Mesothelial cell of epicardium (in vitro differentiated cells): Measurements from ENCODE around the gene CD1D. TPM values are rescaled to one million over a fixed set of nuclear protein-coding genes. Genes with fewer than 3 reads are reported as not detected.
"Not testable (repeated sequence)": the region's sequence is repeated elsewhere in the genome, so short reads cannot be mapped to it uniquely, and the experiment has no call there.

Experiments
- DNase-seq, 2 experiments: peaks; one replicate each; pipeline ENCODE4 v3.0.0; 2021; ENCODE audit warnings: low spot score in 2 of 2; ENCODE audit not compliant: unreplicated experiment in 2 of 2
- H3K27ac Mint-ChIP-seq: 2 replicates; pipeline ENCODE4 v1.8.0; 2021; ENCODE audit warnings: mixed read lengths
- H3K27me3 Mint-ChIP-seq: 2 replicates; pipeline ENCODE4 v1.8.0; 2021; ENCODE audit warnings: low read depth, mixed read lengths
- H3K36me3 Mint-ChIP-seq: 2 replicates; pipeline ENCODE4 v1.8.0; 2021; ENCODE audit warnings: mixed read lengths
- H3K4me1 Mint-ChIP-seq: 2 replicates; pipeline ENCODE4 v1.8.0; 2021; ENCODE audit warnings: mixed read lengths
- H3K4me3 Mint-ChIP-seq: 2 replicates; pipeline ENCODE4 v1.8.0; 2021; ENCODE audit warnings: mild to moderate bottlenecking, moderate library complexity, mixed read lengths
- H3K9me3 Mint-ChIP-seq: 2 replicates; pipeline ENCODE4 v1.8.0; 2021; ENCODE audit warnings: mixed read lengths
- total RNA-seq: library from RNA; stranded (reverse); gene quantifications from 3 replicates; pipeline ENCODE4 v1.2.1, GENCODE V29; 2021
- TF ChIP-seq, protein P1 (sequence below): fragments of 200-600 bp; sonication (generic); IDR thresholded peaks from one replicate; pipeline ENCODE4 v1.5.0; 2021; ENCODE audit warnings: antibody characterized with exemption; ENCODE audit not compliant: unreplicated experiment

CD1D gene
- total RNA-seq, 1 donor from 2014 or later: 2.8 TPM

DNA sequence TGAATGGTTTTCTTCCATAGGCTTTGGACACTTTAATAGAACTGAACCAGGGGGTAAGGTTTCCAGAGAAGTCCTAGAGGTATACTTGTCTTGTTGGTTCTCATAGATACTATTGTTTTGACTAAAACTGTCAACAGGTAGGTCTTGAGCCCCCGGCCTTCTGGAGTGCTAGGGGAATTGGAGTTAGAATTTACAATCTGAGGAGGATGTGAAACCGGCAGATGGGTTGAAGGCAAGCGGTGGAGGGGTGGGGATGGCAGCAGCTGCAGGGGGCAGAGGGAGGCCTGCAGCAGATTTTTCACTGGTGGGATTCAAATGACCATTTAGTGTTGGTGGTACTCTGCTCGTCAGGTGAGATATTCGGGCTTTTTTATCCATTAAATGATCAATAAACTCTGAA, 4.3 kb upstream of the CD1D start:
- TF ChIP-seq, protein P1, sequence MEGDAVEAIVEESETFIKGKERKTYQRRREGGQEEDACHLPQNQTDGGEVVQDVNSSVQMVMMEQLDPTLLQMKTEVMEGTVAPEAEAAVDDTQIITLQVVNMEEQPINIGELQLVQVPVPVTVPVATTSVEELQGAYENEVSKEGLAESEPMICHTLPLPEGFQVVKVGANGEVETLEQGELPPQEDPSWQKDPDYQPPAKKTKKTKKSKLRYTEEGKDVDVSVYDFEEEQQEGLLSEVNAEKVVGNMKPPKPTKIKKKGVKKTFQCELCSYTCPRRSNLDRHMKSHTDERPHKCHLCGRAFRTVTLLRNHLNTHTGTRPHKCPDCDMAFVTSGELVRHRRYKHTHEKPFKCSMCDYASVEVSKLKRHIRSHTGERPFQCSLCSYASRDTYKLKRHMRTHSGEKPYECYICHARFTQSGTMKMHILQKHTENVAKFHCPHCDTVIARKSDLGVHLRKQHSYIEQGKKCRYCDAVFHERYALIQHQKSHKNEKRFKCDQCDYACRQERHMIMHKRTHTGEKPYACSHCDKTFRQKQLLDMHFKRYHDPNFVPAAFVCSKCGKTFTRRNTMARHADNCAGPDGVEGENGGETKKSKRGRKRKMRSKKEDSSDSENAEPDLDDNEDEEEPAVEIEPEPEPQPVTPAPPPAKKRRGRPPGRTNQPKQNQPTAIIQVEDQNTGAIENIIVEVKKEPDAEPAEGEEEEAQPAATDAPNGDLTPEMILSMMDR: no peak
- H3K27me3 Mint-ChIP-seq: peaks cover 71% of the 10 kb centered on the region
- H3K27ac Mint-ChIP-seq: no peak overlapping the region
- H3K4me3 Mint-ChIP-seq: no peak overlapping the region
- peaks cover 19% of the 10 kb centered on the region for H3K4me1 Mint-ChIP-seq
- H3K9me3 Mint-ChIP-seq: no peaks in the 10 kb centered on the region
- no peak for DNase-seq
- no peaks in the 10 kb centered on the region for H3K36me3 Mint-ChIP-seq

DNA sequence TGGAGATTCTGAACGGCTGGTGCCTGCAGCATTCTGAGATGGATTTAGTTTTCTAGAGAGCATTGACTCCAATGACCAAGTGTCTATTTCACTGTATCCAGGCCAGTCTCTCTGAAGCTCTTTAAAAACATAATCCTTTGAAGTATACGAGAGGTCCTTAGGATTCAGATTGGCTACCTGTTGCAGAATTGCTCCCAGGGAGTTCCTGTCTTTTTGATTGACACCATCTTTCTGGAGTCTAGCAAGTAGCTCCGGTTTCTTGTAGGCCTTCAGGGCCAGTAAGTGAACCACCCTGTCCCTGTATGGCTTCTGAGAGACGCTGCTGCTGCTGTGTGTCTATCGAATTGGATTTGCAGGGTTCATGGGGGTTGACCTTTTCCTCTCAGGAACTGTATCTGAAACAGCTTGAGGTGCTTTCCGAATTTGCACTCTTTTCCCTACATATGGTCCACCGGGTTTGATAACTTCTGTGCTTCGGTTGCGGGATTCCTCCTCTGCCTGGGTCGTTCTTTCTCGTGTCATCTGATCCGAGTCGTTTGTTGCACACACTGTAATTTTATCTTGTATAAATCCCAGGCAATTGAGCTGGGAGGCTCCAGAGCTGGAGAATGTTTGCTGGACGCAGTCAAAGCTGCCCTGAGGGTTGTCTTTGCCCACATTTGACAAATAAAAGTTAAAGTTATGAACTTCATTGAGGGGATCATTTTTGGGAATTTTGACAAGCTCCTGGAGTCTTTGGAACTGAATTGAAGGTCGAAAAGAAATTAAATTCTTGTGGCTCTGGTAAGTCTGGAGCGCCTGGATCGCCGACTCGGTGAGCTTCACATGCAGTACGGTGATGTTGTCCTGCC, 3.6 kb upstream of the CD1D start:
- H3K27me3 Mint-ChIP-seq: peaks cover 75% of the 10 kb centered on the region
- not testable (repeated sequence) for H3K9me3 Mint-ChIP-seq, H3K36me3 Mint-ChIP-seq, DNase-seq, H3K27ac Mint-ChIP-seq
- H3K4me3 Mint-ChIP-seq: peak overlapping the region; percentile 53
- peaks cover 20% of the 10 kb centered on the region for H3K4me1 Mint-ChIP-seq

DNA sequence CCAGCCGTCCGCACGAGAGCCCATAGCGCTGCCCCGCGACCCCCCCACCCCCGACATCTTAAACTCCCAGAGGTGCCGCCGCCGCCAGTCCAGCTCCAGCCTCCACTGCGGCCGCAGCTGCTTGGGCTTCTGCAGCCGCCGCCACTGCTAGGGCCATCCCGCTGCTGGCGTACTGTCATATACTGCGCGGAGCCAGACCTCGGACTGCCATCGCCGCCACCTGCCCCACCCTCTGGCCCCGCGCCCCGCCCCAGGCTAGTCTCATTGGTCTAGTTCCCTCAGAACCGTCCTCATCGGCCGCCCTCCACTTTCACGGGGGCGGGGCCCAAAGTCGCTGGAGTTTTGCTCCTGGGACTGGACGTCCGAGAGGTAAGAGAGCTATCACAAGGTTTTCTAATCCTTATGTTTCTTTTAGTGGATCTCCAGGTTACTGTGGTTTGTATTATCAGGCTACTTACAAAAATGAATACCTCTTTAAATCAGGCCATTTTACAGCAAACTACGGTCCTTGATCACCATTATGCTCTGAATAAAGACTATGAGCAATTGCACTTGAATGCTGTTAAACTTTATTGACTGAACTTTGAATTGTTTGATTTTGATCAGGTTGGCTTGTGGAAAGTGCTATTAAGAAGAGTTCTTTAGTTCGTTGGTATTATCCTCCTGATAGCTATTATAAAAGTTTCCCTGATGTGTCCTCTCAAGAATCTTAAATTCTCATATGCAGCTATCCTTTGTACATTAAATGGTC, 2.8 kb upstream of the CD1D start:
- peak overlapping the region; percentile 53 for H3K4me3 Mint-ChIP-seq
- no peak overlapping the region for H3K27ac Mint-ChIP-seq
- TF ChIP-seq, protein P1: no peak
- H3K27me3 Mint-ChIP-seq: peaks cover 80% of the 10 kb centered on the region
- no peaks in the 10 kb centered on the region for H3K36me3 Mint-ChIP-seq
- peak; percentile 39 to 61 for DNase-seq
- H3K9me3 Mint-ChIP-seq: no peaks in the 10 kb centered on the region
- H3K4me1 Mint-ChIP-seq: peaks cover 20% of the 10 kb centered on the region

DNA sequence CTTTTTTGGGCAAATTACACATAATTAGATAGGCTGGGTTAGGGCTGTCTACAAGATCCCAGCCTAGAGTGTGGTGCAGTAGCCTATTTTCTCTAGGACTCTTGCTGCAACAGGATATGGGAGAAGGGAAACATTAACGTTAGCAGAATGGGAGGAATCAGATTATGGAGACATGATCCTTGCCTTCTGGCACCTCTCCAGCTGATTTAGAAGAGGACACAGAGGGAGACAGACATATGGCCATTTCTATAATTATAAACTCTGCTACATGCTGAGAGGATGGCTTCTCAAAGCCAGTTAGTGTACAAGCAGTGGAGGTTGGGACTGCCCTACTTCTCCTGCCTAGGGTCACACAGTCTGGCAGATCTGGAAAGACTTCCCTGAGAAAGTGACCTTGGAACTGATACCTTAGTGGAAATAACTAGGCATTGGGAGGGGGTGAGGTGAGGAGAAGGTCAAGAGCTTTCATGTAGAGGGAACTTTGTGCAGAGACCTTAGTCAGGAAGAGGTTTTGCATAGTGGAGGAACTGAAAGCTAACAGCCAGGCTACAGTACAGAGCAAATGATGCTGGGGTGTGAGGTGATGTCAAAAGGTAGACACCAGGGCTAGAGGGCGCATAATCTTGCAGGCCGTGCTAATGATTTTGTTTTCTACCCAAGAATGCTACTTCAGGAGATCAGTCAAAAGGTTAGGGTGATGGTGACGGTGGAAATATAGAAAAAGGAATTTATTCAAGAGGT, 1.2 kb upstream of the CD1D start:
- Mint-ChIP-seq H3K27ac (no peak overlapping the region), H3K27me3 (peaks cover 82% of the 10 kb centered on the region), H3K4me1 (peaks cover 20% of the 10 kb centered on the region), H3K36me3 (no peaks in the 10 kb centered on the region), H3K9me3 (no peaks in the 10 kb centered on the region), H3K4me3 (peak overlapping the region; percentile 40)
- DNase-seq: no peak
- TF ChIP-seq, protein P1: no peak

DNA sequence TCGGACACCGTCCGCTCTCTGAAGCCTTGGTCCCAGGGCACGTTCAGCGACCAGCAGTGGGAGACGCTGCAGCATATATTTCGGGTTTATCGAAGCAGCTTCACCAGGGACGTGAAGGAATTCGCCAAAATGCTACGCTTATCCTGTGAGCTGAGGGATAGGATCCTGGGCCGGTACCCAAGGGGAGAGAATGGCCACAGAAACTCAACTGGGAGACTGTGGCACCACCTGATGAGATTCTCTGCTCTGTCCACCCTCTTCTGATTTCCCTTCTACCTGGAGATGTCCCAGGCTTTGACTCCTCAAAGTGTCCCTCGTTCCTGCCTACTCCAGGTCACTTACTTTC, 855 bp downstream of the CD1D start:
- peaks cover 80% of the 10 kb centered on the region for H3K27me3 Mint-ChIP-seq
- H3K4me1 Mint-ChIP-seq: peaks cover 23% of the 10 kb centered on the region
- H3K9me3 Mint-ChIP-seq: no peaks in the 10 kb centered on the region
- H3K36me3 Mint-ChIP-seq: no peaks in the 10 kb centered on the region
- no peak for DNase-seq
- peak overlapping the region; percentile 85 for H3K4me3 Mint-ChIP-seq
- TF ChIP-seq, protein P1: no peak
- no peak overlapping the region for H3K27ac Mint-ChIP-seq

DNA sequence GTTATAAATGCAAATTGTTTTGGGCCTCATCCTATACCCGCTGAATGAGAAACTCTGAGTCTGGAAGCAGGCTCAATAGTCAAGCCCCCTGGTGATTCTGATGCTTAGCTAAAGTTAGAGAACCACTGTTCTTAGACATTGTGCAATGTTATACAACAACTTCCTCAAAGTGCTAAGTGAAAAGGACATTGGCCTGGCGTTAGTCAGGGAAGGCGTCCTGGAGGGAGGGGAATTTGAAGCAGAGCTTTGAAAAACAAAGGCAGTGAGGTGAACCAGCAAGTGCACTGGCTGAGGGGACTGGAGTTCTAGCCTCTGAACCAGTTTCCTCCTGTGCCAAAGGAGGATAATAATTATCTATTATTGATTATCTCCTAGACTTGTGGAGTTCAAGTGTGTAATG, 5.1 kb downstream of the CD1D start:
- DNase-seq: no peak
- H3K27me3 Mint-ChIP-seq: peaks cover 52% of the 10 kb centered on the region

More for the DNA sequence above, 5.1 kb downstream of the CD1D start:
- peaks cover 16% of the 10 kb centered on the region for H3K4me1 Mint-ChIP-seq
- H3K9me3 Mint-ChIP-seq: no peaks in the 10 kb centered on the region
- H3K36me3 Mint-ChIP-seq: no peaks in the 10 kb centered on the region
- no peak overlapping the region for H3K27ac Mint-ChIP-seq
- TF ChIP-seq, protein P1: no peak
- no peak overlapping the region for H3K4me3 Mint-ChIP-seq
